ENCODE results near the gene NOL8.

NOL8 gene

DNA sequence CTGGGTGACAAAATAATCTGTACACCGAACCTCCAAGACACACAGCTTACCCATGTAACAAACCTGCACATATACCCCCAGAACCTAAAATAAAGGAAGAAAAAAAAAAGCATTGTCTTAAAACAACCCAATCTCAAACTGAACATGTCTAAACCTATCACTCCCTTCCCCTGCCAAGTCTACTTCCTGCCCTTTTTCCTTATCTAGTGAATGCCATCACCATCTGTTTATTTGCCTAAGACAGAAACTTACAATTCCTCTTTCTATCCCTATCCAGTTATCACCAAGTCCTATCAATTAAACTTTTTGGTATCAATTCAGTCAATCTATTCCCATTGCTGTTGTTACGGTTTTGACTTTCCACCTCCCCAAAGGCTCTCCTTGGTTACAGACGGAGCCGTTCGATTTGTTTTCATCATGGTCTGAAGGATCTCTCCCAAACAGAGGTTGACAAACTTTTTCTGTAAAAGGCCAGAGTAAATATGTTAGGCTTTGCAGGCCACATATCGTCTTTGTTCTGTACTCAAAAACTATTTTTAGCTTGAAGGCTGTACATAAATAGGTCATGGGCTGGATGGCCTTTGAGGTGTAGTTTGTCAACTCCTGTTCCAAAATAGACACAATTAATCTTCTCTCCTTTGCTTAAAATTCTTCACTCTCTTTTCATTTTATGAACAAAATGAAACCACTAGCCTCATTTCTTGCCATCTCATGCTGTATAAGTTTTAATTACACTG is 12.1 kb downstream of the NOL8 start:
- no peak for DNase-seq (ENCODE audit: low spot score)

GRCh38 chr9:92310562-92310961 is 14.6 kb downstream of the NOL8 start:
- DNase-seq (ENCODE audit: low spot score), result no peak

GRCh38 chr9:92308893-92309292 is 16.3 kb downstream of the NOL8 start:
- DNase-seq (ENCODE audit: low spot score), result no peak

DNA sequence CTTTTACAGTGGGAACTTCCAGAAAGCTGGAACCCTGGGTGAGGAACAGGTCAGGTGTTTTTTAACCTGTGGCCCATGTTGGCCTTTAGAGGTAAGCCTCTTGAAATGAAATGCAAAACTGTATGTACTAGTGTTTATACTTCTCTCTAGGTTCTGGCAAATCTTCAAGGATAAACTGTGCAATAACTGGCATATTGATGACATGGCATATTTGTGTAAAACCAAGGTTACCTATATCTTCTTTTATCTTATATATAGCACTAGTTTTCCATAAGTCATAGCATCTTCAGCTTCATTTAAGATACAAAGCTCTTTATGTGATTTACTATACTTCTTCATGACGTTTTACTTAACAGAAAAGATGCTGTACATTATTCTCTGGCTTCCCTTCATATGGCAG is 24.2 kb downstream of the NOL8 start:
- no peak for DNase-seq (ENCODE audit: low spot score)

DNA sequence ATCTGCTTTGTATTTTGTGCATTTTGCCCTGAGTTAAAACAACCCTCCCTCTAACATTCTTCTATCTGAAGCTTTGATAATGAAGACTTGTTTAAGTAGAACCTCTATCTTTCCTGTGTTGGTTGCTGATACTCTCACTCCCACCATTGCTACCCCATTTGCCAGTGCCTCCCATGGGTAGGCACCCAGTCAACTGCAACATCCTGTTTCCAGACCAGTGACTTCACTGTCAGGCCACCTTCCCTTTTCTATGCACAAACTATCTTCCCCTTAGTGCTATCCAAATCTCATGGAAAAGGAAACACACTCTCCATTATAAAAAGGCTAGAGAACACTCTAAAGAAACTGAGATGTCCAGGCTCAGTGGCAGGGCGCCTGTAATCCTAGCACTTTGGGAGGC is 26.0 kb downstream of the NOL8 start:
- no peak for DNase-seq (ENCODE audit: low spot score)

- no peak for DNase-seq (ENCODE audit: low spot score)
These were observed 27.1 kb downstream of the NOL8 start for GRCh38 chr9:92298036-92298435.

- no peak for DNase-seq (ENCODE audit: low spot score)
These were observed 27.5 kb downstream of the NOL8 start for GRCh38 chr9:92297611-92298010.

DNA sequence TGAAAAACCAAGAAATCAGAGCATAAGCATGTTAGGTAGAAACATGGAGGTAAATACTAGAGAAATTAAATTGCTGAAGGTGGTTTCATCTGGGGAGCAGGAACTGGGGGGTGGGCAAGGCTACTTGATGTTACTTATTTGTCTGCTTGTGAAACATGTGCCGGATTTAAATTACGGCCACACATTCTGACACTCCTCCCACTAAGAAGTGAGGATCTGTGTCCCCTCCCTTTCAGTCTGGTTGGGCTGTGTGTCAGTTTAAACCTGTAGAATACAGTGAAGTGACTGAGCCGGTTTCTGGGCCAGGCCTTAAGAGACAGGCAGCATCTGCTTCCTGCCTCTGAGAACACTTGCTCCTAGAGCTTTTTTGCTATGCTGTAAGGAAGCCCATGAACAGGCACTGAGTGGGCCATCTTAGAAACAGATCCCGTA is 29.3 kb downstream of the NOL8 start:
- DNase-seq (ENCODE audit: low spot score), result no peak

DNA sequence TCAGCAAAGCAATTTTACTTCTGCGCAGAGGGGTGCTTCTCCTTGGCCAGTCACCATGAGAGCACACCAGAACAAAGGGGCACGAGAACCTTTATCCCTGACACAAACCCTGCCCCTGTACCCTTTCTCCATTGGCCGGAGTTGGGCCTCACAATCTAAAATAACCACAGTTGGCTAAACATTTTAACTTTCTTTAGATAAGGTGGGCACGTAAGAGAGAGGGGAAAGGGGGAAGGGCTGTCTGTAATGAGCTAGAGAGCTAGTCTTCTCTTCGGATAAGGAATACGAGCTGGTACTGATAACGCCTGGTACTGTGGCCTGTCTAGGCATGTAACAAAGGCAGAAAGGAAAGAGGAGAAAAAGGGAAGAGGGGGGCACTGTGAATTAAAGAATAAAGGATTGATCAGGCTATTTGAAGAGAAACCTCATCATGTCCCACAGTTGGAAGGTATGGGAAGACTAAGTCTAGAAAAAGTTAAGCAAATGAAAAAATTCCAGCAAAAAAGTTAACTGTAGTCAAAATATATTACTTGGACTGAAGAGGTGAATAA is 29.8 kb downstream of the NOL8 start:
- DNase-seq (ENCODE audit: low spot score), result no peak

GRCh38 chr9:92294297-92294676 is 30.9 kb downstream of the NOL8 start:
- peak; percentile 27 for DNase-seq (ENCODE audit: low spot score)

DNA sequence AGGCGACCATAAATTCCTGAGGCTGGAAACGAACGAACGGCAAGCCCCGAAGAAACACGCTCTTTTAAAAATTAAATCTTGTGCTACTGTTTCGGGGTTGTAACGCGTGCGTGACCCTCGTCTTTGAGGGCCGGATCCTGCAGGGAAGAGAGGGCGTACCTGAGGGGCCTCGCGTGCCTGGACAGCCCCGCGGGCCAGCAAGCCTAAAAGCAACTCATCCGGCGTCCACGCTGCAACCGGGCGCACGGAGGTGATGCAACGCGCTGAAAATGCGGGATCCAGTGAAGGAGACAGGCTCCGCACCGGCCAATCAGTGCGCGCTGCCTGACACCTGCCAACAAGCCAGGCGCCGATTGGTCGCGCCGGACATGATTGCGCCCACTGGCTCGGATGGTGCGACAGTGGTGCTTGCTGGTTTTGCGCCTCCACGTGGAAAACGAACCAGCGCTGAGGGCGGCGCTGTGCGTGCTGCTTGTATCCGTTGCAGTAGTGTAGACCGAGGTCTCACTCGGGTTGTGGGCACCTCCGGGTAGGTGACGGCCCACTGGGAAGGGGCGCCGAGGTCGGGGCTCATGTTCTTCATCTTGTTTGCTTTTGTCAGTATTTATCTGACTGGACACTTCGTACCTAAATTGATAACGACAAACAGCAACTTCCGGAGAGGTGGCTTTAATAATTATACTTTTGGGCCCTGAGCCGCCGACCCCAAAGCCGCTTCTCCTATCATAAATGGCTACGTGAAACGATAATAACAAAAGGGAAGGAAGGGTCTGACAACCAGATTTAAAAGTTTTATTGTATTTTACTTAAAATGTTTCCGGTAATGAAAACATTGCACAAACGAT is 31.5 kb downstream of the NOL8 start, which contains the start of gene IARS1:
Gene IARS1 (minus strand): TSS at position 246 of the 845 bp plus-strand sequence. CDS start 4,278 bp downstream, outside the sequence.
- DNase-seq (ENCODE audit: low spot score), result peak; percentile 97

DNA sequence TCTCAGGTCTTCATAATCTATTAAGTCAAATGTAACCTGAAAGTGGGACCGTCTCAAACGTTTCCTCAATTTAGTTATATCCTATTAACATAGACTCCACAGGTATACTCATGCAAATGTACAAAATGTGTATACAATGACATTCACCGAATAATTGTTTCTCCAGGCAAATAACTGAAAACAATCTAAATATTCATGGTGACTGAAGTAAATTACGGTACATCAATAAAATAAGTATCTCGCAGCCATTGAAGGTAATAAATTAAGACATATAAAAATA is 32.1 kb downstream of the NOL8 start:
- DNase-seq (ENCODE audit: low spot score), result no peak

GRCh38 chr9:92292338-92293074 is 32.6 kb downstream of the NOL8 start:
- DNase-seq (ENCODE audit: low spot score), result peak; percentile 22

- DNase-seq (ENCODE audit: low spot score), result no peak
These were observed 33.6 kb downstream of the NOL8 start for GRCh38 chr9:92291577-92291976.

GRCh38 chr9:92290785-92291429 is 34.2 kb downstream of the NOL8 start:
- no peak for DNase-seq (ENCODE audit: low spot score)

DNA sequence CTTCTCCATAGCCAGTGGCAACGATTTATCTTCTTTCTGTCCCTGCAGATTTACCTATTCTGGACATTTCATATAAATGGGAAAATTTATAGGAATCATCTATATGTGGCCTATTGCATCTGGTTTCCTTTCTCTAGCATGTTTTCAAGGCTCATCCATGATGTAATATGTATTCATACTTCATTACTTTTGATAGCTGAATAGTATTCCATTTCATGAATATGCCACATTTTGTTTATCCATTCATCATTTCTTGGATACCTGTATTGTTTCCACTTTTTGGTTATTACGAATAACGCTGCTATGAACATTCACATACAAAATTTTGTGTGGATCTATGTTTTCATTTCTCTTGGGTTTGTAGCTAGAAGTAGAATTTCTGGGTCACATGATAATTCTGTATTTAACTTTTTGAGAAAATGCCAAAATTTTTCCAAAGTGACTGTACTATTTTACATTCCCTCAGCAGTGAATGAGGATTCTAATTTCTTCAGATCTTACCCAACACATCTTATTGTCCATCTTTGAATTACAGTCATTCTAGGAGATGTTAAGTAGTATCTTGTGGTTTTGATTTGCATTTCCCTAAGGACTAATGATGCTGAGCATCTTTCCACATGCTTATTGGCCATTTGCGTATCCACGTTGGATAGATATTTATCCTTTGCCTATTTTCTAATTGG is 35.3 kb downstream of the NOL8 start:
- no peak for DNase-seq (ENCODE audit: low spot score)

DNA sequence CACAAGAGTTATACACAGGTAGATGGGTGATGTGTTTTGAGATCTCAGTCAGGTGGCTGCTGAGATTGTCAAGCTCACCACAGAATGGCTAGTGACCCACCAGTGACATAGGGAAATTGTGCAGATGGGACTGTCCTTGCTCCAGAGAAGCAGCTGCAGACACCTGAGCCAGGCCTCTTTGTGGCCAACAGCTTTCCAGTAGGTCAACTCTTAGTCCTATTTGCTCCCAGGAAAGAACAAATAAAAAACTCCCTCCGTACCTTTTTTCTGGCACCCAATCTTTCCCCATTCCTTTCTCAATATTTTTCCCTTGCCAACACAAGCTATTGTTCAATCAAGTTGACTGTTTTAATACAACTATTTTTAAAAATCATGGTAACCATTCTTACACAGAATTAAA is 45.8 kb downstream of the NOL8 start:
- DNase-seq (ENCODE audit: low spot score), result no peak

- no peak for DNase-seq (ENCODE audit: low spot score)
These were observed 47.0 kb downstream of the NOL8 start for GRCh38 chr9:92278110-92278509.

DNA sequence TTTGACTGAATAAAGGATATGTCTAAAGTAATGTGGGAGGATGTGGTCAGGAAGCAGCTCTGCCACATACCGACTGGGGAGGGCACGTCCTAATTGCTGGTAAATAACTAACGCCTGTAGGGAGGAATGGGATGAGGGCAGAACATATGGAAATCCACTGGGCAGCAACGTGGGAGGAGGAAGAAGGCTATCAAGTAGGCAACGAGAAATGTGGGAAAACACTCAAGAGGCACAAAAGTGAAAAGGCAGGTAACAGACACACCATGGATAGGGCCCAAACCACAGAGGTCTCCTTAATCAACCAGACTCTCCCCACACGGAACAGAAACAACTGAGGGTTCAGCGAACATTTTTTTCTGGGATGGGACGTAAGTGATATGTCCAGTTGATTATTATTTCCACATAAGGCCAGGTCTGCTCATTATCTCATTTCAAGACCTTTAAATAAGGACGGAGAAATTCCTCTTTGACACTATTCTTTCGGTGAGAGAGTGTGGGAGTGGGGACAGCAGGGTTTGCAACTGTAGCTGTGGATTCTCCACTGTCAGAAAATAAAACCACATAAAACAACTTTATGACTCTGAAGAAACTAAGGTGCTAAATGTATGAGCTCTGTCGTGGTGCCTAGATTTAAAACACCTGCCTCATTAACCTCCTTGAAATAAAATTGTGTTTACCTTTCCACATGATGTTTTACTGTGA is 48.7 kb downstream of the NOL8 start:
- DNase-seq (ENCODE audit: low spot score), result no peak

- DNase-seq (ENCODE audit: low spot score), result no peak
These were observed 49.6 kb downstream of the NOL8 start for GRCh38 chr9:92275541-92275940.

GRCh38 chr9:92270511-92270910 is 54.6 kb downstream of the NOL8 start:
- no peak for DNase-seq (ENCODE audit: low spot score)
